NCI-H526 treated with DMSO at 0.1 percent for 48 hours (cell line): ENCODE data around the gene SMG6.
"Not testable (repeated sequence)": the region's sequence is repeated elsewhere in the genome, so short reads cannot be mapped to it uniquely, and the experiment has no call there.

ENCODE experiments used
- DNase-seq: peaks from one replicate; lab custom pipeline; 2025; lab: John Stamatoyannopoulos, UW

The SMG6 gene

DNA sequence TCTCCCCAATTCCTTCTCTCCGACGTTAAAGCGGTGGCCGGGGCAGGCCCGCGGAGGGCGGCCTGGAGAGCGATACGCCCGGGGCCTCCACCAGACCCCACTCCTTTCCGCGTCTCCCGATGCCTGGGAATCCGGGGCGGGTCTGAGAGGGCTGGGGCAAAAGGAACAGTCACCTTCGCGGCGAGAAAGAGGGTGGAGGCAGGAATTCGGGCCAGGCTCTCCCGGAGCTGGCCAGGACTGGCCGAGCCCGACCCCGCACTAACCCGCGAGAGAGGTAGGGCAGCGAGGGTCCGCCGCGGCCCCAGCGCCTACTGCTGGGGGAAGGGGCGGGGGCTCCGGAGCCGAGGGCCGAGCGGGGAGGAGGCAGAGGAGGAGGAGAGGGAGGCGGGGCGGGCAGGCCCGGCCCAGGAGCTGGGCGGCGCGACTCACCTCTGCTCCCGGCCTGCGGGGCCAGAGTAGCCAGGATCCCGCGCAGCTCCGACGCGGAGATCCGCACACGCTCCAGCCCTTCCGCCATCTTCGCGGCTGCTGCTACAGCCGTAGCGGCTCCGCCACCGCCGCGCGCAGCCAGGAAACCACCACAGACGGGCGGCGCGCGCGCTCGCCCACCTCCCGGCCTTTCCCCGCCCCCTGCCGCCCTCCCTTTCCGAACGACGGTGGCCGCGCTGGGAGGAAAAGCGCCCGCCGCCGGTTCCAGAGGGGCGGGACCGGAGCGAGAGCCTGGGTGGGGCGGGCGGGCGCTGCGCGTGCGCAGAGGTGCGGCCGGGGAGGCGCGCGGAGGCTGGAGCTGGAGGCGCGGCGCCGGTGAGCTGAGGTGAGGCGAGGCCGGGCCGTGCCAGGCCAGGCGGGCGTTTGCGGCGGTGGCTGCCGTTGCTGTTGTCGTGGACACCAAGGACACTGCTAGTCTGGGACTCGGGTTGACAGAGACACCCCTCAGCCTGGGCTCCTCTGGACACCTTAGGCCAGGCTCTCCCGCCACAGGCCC lies at the start of gene SMG6, which contains the start of gene SRR:
SMG6 (minus strand) TSS at position 582 of the 985 bp plus-strand sequence; CDS start at position 517, 65 bp downstream.
SRR (plus strand) TSS at position 747 of the 985 bp plus-strand sequence. CDS start 11,611 bp downstream, outside the sequence.
- peak; percentile 60 for DNase-seq

DNA sequence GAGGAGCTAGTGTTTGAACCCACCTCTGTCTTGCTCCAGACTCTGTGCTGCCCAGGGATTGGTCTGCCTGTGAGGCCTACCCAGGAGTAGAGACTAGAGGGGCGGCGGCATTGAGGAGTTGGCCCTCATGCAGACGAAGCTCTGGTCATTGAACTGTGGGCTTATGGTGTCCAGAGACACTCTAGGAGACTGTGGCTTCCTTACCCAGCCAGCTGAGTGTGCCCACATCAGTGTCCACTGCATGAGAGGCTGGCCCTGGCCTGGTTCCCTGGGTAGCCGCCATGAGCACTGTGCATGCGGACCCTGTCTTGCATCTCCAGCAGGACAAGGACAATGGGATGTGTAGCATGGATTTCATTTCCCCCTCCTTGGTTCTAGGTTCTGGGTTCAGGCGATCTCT lies 47.7 kb upstream of the SMG6 start:
- no peak for DNase-seq

DNA sequence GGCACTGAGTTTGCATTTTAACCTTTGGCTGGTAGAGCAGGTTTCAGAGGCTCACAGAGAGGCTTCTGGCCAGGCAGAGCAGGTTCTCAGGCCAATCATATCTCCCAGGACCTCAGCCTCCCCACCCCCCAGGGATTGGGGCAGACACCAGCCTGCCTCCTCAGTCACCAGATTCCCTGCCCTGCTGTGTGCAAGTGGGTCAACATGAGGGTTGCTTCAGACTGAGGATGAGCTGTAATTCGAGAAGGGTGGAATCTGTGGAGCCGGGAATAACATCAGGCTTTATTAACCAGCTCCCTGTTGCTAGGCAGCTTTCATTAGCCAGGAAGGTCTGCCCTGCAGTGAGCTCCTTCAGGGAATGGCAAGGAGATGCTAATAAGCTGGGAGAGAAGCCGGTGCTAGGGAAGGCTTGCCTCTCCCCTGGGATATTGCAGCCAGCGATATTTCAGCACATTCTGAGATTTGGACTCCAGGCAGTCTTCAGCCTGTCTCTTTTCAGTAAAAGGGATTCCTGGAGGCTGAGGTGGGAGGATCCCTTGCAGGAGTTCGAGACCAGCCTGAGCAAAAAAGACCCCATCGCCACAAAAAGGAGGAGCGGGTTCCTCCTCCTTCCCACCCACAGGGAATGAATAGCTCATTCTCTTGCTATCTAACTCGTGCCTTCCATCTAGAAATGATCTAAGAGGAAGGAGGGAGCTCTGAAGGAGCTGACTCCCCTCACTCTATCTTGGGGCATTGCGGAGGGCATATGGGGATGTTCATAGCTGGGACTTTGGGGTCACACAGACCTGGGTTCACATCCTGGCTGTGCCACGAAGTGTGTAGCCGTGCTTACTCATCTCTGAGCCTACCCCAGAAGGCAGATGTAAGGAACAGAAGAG lies 44.5 kb upstream of the SMG6 start:
- peak; percentile 74 for DNase-seq

DNA sequence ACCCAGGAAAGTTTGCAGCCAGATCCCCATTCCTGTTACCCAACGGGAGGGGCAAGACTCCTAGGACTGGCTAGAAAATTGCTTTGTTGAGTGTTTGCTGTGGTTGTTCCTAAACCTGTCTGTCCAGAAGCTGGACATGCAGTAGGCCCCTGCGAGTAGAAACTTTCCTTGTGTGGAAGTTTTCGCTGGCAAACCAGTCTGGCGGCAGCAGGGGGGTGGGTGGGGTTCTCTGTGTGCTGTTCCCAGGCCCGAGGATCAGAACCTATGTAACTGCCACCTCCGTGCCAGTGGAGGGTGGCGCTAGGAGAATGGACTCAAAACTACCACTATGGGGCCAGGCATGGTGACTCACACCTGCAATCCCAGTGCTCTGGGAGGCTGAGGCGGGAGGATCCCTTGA lies 42.9 kb upstream of the SMG6 start:
- no peak for DNase-seq

DNA sequence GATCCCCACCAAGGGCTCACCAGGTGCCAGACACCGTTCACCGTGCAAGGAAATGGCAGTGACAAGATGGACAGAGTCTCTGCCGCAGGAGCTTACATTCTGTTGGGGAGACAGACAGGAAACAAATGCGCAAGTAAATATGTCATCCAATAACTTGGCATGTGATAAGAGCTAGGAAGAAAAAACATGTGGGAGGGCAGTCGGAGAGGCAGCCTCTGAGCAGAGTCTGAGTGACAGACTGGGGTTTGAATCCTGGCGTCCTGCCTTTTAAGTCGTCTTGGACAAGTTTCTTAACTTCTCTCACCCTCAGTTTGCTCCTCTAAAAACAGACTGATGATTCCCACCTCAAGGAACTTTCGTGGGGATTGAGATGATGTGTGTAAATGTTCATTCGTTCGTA lies 40.9 kb upstream of the SMG6 start:
- DNase-seq = no peak

DNA sequence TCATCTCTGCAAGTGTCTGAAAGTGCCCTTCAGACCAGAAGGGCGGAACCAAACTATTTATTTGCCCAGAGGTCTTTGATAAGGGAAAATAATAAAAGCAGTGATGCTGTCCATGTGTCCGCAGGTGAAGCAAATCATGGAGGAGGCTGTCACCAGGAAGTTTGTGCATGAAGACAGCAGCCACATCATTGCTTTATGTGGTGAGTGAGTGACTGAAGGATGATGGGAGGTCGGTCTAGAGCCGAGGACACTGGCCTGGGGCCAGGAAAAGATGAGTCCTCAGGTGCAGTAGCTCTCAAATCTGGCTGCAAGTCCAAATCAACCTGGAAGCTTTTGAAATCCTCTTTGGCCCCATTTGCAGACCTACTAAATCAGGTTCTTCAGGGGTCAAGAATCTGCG lies 39.8 kb upstream of the SMG6 start:
- no peak for DNase-seq

DNA sequence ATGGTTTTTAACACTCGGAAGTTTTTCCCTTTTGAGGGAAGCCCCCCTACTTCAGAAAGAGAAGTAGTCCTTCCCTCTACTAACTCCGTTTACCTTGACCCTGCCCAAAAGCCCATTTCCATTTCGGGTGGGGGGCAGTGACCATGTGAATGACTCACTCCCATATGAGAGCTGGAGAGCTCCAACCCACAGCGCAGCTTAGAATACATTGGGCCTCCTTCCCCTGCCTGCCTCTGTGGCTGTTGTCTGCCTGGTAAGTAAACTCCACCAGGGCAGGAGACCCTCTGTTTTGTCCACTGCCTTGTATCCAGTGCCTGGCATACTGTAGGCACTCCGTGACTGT lies 34.7 kb upstream of the SMG6 start:
- no peak for DNase-seq

DNA sequence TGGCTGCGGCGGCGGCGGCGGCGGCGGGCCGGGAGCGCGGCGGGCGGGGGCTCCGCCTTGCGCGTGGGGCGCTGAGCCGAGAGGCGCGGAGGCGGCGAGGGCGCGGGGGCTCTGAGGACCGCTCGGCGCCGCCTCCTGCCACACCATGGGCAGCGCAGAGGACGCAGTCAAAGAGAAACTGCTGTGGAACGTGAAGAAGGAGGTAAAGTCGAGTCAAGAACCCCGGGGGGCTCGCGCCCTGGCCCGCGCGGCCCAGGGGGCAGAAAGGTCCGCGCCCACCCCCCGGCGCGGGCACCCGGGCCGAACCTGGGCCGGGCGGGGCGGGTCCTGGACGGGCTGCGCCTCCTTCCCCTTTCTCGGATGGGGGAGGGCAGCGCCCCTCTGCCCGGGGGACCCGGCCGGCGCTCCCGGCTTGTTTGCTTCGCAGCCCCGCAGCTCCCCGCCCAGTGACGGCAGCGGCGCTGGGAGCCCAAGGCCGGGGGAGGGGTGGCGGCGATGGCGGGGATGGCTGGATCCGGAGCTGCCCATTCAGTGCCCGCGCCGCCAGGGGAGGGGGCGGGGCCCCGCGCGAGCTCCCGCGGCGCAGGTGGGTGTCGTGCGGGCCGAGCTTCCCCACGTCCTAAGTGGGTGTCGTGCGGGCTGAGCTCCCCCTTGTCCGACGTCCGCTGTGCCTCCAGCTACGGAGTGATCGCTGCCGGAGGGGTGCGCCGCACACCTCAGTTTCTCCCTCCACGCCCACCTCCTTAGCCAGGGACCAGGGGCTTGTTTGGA lies 34.1 kb upstream of the SMG6 start:
- peak; percentile 25 for DNase-seq

DNA sequence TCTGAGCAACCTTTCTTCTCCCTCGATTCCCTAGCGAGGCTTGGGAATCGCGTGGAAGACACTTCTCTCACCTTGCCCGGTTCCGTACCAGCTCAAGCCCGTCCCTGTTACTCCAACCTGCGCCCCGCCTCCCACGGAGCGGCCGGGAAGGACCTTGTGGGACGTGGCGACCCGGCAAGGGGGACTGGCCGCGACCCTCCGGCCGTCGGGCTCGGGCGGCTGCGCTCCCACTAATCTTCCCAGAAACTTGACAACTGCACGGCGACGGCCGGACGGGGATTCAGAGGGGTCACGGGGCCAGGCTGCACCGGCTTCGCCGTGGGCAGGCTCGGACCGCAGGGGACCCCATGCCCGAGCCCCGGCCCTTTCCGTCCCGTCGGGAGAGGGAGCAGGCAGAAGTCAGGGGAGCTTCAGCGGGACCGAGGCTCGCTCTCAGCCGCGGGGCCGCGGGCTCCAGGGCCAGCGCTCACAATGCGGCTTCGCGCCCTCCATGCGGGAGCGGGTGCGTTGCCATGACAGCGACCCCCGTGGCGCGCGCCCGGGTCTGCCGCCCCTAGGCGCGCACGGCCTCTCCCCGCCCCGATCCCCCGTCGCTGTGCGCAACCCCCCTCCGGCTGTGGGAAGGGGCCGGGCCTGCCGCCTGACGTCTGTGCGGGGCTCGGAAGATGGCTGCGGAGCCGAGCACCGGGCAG lies 33.4 kb upstream of the SMG6 start, which contains the start of gene SGSM2:
SGSM2 (plus strand) TSS at position 650 of the 692 bp plus-strand sequence. CDS start 188 bp downstream, outside the sequence.
- DNase-seq = peak; percentile 13

DNA sequence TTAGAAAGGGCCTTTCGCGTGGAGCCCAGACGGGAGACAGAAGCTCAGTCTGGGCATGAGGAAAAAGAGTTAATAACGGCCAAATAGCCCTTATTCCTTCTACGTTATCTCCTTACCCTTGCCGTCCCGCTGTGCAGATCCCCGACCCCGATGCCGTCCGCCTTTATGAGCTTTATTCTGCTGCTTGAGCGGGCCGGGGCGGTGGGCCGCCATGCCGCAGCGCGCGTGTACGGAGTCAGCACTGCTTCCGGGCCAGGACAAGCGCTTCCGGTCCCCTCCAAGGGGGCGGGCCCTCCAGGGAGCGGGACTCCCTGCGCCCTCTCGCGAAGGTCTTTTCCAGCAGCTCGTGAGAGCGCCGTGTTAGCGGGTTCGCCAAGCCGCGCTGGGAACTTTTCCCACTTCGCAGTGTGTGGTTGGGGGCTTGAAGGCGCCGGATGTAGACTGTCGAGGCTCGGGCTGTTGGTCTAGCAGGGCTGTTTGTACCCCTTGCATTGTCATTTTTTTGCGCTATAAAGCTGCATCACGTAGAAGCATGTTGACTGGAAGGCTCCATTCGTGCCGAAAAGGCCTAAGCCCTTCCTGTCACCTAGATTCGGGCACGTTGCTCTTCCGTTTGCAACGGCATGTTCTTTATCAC lies 32.7 kb upstream of the SMG6 start, which contains the start of gene TSR1:
TSR1 (minus strand) TSS at position 243 of the 637 bp plus-strand sequence; CDS start at position 213, 30 bp downstream.
- DNase-seq = peak; percentile 59

DNA sequence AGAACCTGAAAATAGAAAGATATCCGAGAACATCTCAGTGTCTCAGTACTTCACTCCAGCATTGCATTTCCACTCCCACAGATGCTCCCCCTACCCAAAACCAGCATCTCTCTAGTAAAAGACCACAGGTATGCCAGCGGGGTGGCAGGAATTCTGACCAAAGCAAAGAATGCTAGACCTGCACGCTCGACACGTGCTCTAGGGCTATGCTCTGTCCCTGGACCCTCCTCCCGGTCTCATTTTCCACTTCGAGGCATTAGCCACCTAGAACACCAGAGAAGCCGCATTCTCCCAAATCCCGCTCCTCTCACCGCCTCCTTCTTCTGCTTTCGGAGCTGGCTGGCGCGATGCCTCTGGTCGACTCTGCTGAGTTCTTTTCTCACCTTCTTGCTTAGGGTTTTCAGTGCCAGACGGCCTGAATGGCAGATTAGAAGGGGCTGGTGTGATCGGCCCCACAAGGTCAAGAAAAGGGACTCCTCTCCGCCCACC lies 32.2 kb upstream of the SMG6 start:
- no peak for DNase-seq

DNA sequence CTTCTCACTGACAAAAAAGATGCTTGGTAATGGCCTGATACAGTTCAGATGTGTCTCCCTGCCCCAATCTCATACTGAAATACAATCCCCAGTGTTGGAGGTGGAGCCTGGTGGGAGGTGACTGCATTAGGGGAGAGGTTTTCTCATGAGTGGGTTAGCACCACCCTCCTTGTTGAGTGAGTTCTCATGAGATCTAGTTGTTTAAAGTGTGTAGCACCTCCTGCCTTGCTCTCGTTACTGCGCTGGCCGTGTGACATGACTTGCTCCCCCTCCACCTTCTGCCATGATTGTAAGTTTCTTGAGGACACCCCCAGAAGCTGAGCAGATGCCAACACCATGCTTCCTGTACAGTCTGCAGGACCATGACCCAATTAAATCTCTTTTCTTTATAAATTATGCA lies 27.7 kb upstream of the SMG6 start:
- DNase-seq = no peak

DNA sequence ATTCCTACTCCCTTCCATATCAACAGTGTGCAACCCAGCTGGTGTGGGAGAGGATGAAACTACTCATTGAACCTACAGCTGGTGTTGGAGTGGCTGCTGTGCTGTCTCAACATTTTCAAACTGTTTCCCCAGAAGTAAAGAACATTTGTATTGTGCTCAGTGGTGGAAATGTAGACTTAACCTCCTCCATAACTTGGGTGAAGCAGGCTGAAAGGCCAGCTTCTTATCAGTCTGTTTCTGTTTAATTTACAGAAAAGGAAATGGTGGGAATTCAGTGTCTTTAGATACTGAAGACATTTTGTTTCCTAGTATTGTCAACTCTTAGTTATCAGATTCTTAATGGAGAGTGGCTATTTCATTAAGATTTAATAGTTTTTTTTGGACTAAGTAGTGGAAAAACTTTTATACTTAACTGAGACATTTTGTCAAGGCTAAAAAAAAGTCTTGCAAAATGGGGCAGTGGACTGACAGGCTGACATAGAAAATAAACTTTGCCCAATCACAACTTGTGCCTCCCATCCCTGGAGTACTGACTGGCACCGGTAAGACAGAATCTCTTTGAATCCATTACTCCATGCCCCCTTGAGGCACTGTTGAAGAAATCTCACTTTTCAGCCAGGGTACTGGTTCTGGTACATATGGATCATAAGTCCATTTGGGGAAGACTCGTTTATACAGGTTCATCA lies 20.2 kb upstream of the SMG6 start:
- no peak for DNase-seq

DNA sequence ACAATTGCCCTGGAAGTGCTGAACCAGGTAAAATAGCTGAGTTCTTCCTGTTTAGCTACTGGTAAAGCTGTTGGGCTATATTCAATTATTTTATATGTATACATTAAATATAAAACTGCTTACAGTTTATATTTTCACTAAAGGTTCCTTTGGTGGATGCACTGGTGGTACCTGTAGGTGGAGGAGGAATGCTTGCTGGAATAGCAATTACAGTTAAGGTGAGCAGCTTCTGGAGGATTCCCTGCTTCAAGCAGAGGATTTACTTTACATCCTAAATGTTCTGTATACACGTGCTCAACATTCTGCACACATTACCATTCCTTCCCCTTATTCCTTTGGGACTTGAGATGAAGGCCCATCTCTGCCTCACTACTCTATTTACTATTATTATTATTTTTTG lies 17.8 kb upstream of the SMG6 start:
- no peak for DNase-seq

DNA sequence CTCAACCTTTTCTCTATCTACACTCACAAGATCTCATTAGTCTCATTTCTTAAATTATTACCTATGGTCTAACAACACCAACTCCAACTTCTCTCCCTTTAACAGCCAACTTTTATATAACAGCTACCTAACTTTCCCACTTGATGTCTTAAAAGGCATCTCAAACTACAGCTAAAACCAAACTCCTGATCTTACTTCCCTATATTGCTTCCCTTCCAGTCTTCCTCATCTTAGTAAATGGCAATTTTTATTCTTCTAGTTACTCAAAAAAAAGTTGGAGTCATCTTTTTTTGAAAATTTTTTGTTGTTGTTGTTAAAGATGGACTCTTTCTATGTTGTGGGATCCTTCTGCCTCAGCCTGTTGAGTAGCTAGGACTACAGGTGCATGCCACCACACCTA lies 15.5 kb upstream of the SMG6 start:
- no peak for DNase-seq

DNA sequence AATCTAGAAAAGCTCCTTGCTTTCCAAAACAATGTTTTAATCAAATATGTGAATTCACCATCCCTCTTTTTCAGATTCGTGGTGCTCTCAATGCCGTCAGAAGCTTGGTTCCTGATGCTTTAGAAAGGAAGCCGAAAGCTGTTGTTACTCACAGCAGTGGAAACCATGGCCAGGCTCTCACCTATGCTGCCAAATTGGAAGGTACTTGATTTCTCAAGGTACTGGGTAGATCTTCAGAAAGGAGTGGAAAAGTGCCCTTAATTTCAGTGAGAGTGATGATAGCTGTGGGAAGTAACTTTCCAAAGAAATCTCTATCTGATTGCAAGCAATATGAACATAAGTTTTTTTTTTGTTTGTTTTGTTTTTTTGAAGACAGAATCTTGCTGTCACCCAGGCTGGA lies 14.2 kb upstream of the SMG6 start:
- no peak for DNase-seq

DNA sequence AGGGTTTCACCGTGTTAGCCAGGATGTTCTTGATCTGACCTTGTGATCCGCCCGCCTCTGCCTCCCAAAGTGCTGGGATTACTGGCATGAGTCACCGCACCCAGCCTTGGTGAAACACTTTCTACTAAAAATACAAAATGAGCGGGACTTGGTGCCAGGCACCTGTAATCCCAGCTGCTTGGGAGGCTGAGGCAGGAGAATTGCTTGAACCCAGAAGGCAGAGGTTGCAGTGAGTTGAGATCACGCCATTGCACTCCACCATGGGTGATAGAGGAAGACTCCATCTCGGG lies 13.3 kb upstream of the SMG6 start:
- not testable (repeated sequence) for DNase-seq

DNA sequence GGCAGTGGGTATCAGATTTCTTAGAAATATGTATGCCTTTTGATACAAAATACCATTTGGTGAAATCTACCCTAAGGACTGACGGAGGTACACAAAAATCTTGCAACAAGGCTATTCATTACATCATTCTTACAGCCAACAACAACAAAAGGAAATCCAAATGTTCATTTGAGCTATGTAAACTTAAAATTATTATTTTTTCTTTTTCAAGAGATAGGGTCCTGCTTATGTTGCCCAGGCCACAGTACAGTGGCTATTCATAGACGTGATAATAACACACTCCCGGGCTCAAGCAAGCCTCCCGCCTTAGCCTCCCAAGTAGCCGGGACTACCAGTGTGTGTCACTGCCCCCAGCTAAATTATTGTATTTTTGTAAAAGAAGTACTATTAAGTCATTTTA lies 9.2 kb upstream of the SMG6 start:
- DNase-seq = no peak

DNA sequence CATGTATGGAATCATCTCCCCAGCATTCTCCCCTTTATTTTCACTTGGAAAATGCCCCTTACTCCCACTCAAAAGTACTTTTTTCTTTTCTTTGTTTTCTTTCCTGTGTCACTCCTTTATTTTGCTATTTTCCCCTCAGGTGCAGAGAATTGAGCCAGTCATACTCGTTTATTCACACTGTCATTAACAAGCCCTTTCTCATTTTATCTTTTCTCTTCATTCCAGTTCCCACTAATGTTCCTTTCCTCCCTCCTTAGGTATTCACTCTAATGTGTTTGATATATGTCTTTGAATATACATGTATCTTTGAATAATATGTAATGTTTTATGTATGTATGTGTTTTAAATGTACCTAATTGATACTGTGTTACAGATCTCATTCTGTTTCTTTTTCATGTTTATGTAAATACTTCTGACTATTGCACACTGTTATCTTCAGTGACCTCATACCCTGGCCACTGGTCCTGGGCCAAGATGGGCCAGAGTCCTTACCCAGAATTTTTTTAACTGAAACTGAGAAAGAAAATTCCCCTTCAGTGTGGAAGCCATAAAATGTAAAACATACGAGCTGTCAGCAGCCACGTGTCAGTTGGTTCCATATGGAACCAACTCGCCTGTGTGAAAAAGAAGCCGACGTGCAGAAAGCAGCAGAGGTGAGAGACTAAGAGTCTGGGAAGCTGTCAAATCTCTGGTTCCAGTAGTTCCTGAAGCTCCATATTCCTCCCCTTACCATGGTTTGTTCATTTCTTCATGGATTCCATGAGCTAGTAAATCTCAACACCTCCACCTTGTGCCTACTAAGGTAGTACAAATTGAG lies 6.0 kb upstream of the SMG6 start:
- DNase-seq = no peak
